Psoas muscle (tissue), 8 donors: ENCODE measurements around the gene AKAP6. TPM values are rescaled to one million over a fixed set of nuclear protein-coding genes. Genes with fewer than 3 reads are reported as not detected.

Experiments used
- ATAC-seq, 4 donors: fragments of 200-7000 bp; cut with Tn5 transposase; one replicate each; pipeline ENCODE4 v1.9.1; 2020; ENCODE audit warnings: moderate library complexity in 3 of 4, mild to moderate bottlenecking in 2 of 4
- DNase-seq, 2 donors: peaks; one replicate each; pipeline ENCODE4 v3.0.0-alpha.2; 2020
- H3K27ac ChIP-seq: fragments of 200-600 bp; one replicate; pipeline ENCODE4 v1.8.0; 2022
- H3K27me3 ChIP-seq, 3 donors: fragments of 200-600 bp in 1 of 3; one replicate each; pipeline versions ENCODE4 v1.6.1 to v1.8.0; 2013 to 2022; ENCODE audit warnings: low read length in 2 of 3, mild to moderate bottlenecking in 2 of 3, moderate library complexity in 1 of 3; ENCODE audit not compliant: insufficient read depth in 3 of 3
- H3K36me3 ChIP-seq, 2 donors: fragments of 200-600 bp in 1 of 2; one replicate each; pipeline versions ENCODE4 v1.6.1 to v1.8.0; 2013 to 2022; ENCODE audit warnings: low read depth in 1 of 2, mild to moderate bottlenecking in 1 of 2, moderate library complexity in 1 of 2; ENCODE audit not compliant: insufficient read depth in 1 of 2
- H3K4me1 ChIP-seq: fragments of 200-600 bp; one replicate; pipeline ENCODE4 v1.8.0; 2022
- H3K4me3 ChIP-seq: fragments of 200-600 bp; one replicate; pipeline ENCODE4 v1.8.0; 2022; ENCODE audit warnings: mild to moderate bottlenecking
- H3K9me3 ChIP-seq: fragments of 200-600 bp; one replicate; pipeline ENCODE4 v1.8.0; 2022
- CTCF ChIP-seq: fragments of 200-600 bp; IDR thresholded peaks from one replicate; pipeline ENCODE4 v1.8.0; 2022; ENCODE audit warnings: antibody characterized with exemption
- WGBS, 3 donors: extraction: QIAGEN DNeasy Blood & Tissue Kit; methylation state at CpG; one replicate each; pipeline versions ENCODE4 v1.1.6 to v1.1.7; 2013; 5-methylcytosine and 5-hydroxymethylcytosine counted together
- intact Hi-C, 2 donors: fragments of 100-400 bp; cut with DNase I; formaldehyde crosslinking; loops; one replicate each; pipeline versions ENCODE4 v1.11.0 to v1.14.2; 2022
- polyA plus RNA-seq, 3 donors: library from polyadenylated mRNA; stranded (reverse); fragments of 200-250 nt; gene quantifications; one replicate each; pipeline ENCODE4 v1.2.3, GENCODE V29; 2013
- total RNA-seq, 4 donors: library from RNA; stranded (reverse); fragmentation: NEBNext Ultra II Directional in 2 of 4; extraction: Animal tissue kit (Norgen Biotek cat#: 25700) in 2 of 4; gene quantifications; one replicate each; pipeline versions ENCODE4 v1.2.1 to v1.2.4, GENCODE V29; 2021 to 2023
- donor health status: healthy with polysubstance abuse.
- donor health status: DM: no; HTN: no; CAD: no; lungs with moderate emphysema.
- donor health status: Bipolar disorder and iron deficiency.
- donor health status: healthy.
- donor health status: DM: yes; HTN: yes; CAD: no.
- donor health status: DM: no; HTN: no; CAD: no.
- donor health status: DM: no; HTN: no; CAD: no.
- donor health status: DM: yes; HTN: yes; CAD: no.

AKAP6 gene
- total and polyA plus RNA-seq, 7 donors, result 9.1 to 173 (median 113) TPM

GRCh38 chr14:32343926-32344430, 14.9 kb downstream of the AKAP6 start:
- DNase-seq (no peak), ATAC-seq (peak in 1 of 4 donors; percentile 44)
- Histone ChIP-seq H3K4me3 (no peak overlapping the region), H3K27me3 (no peaks in the 10 kb centered on the region), H3K36me3 (no peaks in the 10 kb centered on the region), H3K9me3 (no peaks in the 10 kb centered on the region), H3K27ac (no peak overlapping the region), H3K4me1 (peaks cover 8% of the 10 kb centered on the region)
- 76 to 87% (median 77%) methylated on average over 2 of the region's 2 CpGs for WGBS, 3 donors
- TF ChIP-seq CTCF, result no peak
- intact Hi-C loops, result no loop called here

- no peak for ATAC-seq
- Histone ChIP-seq H3K4me3 (no peak overlapping the region), H3K4me1 (no peaks in the 10 kb centered on the region), H3K27ac (no peak overlapping the region), H3K27me3 (no peaks in the 10 kb centered on the region), H3K36me3 (no peaks in the 10 kb centered on the region), H3K9me3 (no peaks in the 10 kb centered on the region)
- no peak for TF ChIP-seq CTCF
- no peak for DNase-seq
- intact Hi-C loops, result no loop called here
- WGBS, 3 donors, result 72 to 93% (median 87%) methylated on average over 1 of the region's 1 CpG
These were observed 16.3 kb downstream of the AKAP6 start for GRCh38 chr14:32345311-32345791.

- no peak for ATAC-seq
- TF ChIP-seq CTCF, result no peak
- DNase-seq, result no peak
- no peaks in the 10 kb centered on the region for H3K9me3 ChIP-seq
- intact Hi-C loops, result no loop called here
- no peak overlapping the region for H3K27ac ChIP-seq
- WGBS, 3 donors, result 91 to 93% (median 92%) methylated on average over 4 of the region's 4 CpGs
- no peaks in the 10 kb centered on the region for H3K36me3 ChIP-seq
- H3K27me3 ChIP-seq, result no peaks in the 10 kb centered on the region
- no peaks in the 10 kb centered on the region for H3K4me1 ChIP-seq
- H3K4me3 ChIP-seq, result no peak overlapping the region
These were observed 20.2 kb downstream of the AKAP6 start for GRCh38 chr14:32349322-32349721.

GRCh38 chr14:32350020-32350419, 20.9 kb downstream of the AKAP6 start:
- Histone ChIP-seq H3K36me3 (no peaks in the 10 kb centered on the region), H3K9me3 (no peaks in the 10 kb centered on the region), H3K4me3 (no peak overlapping the region), H3K27ac (no peak overlapping the region), H3K27me3 (no peaks in the 10 kb centered on the region), H3K4me1 (no peaks in the 10 kb centered on the region)
- WGBS, 3 donors, result 49 to 70% (median 51%) methylated on average over 1 of the region's 1 CpG
- ATAC-seq (no peak), DNase-seq (no peak)
- no peak for TF ChIP-seq CTCF
- intact Hi-C loops, result no loop called here

- Histone ChIP-seq H3K4me1 (no peaks in the 10 kb centered on the region), H3K4me3 (no peak overlapping the region), H3K27ac (no peak overlapping the region), H3K27me3 (no peaks in the 10 kb centered on the region), H3K36me3 (no peaks in the 10 kb centered on the region), H3K9me3 (no peaks in the 10 kb centered on the region)
- intact Hi-C loops, result no loop called here
- WGBS, 3 donors, result 72 to 76% (median 74%) methylated on average over 4 of the region's 4 CpGs
- DNase-seq (no peak), ATAC-seq (no peak)
- no peak for TF ChIP-seq CTCF
These were observed 23.5 kb downstream of the AKAP6 start for GRCh38 chr14:32352631-32353030.
